ELR (cell line): ENCODE measurements around the gene CCDC85B.

ENCODE experiments used
- DNase-seq: peaks from one replicate; pipeline ENCODE4 v3.0.0-alpha.2; 2015; ENCODE audit warnings: low read depth

The CCDC85B gene

DNA sequence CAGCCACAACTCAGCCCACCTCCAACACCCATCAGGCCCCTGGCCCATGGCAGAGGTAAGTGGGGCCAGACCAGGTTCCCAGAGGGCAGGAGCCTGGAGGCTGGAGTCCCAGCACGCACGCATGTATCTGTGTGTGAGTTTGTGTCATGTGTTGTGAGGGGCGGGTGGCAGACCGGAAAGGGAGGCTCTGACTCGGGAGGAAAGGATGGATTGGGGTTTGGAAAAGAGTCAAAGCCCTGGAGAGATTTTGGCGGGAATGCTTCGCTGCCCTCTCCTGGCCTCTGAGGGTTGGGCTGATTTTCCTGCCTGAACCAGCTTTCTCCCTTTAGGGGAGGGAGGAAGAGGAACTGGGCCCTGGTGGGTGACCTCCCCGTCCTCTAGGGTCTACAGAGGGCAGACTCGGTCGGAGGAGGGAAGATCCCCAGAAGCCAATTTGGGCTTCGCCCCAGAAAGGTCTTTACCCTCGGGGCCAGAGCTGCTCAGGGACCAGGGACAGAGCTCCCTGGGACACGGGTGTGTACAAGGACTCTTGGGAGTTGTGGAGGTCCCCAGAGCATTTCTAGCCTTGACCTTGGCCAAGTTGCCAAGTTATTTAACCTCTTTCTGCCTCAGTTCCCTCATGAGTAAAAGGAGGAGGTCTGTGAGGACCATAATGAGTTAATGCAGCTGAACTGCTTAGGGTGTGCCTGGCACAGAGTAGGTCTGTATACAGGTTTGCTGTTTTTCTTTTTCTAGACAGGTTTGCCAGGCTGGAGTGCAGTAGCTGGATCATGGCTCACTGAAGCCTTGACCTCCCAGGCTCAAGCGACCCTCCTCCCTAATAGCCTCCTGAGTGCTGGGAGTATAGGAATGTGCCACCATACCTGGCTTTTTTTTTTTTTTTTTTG is 21.5 kb downstream of the CCDC85B start:
- peak; percentile 99 for DNase-seq

DNA sequence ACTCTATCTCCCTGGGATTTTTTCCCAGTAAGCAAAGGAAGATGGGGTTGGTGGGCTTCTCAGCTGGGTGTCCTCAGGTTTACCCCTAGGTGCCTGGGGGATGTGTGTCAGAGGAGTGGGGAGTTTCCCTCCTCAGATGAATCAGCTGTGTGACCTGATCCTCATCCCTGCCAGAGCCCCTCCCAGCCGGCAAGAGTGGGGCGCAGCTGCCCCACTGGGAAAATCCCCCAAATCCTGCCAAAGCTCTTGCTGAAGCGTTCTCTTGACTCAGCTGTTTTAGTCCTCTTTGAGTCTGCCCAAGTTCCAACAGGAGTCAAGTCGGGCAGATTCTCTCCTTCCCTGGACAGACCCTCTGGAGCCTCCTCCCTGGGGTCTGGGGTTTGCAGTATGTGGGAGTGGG is 22.4 kb downstream of the CCDC85B start:
- DNase-seq, result peak; percentile 97

DNA sequence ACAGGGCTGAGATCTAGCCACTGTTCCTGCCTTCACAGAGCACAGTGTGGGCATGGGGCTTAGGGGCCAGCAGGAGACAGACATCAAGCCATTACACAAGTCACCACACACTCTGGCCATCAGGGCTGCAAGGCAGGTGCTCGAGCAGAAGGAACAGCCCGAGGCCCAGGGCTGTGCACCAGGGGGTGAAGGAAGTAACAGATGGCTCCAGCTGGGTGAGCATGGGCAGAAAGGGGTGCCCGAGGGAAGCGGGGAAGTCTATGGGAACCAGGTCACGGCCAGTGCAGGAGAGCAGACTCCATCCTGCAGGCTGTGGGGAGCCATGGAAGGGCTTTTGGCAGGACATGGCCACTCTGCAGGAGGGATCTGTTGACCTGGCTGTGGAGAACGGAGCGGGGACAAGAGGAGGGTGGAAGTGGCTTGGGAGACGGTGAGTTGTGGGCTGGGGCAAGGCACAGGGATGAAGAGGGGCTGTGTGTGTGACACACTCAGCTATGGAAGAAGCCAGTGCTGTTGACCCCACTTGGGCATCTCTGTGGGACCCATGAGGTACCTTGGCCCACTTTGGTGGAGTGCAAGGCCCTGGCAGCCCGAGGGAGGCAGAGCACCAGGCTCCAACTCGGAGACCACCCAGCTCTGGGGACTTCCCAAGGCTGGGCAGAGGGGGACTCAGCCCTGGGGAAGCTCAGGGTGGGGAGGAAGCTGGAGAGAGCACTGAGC is 24.8 kb downstream of the CCDC85B start:
- DNase-seq, result peak; percentile 56

DNA sequence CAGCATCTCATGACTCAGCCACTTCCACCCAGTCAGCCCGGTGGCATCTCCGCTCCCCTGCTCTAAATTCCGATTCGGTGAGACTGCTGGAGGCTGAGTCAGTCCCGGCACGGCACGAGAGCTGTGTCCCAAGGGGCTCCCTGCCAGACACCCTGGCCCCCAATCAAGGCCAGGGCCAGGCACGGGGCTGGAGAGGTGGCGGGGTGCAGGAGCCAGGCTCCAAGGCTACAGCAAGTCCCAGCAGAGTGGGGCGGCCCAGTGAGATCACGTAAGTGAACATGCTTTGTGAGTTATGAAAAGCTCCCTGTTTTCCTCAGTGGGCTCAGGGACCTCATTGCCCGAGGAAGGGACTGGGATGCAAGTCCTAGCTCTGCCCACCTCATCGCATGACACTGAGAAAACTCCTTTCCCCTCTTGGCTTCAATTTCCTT is 25.4 kb downstream of the CCDC85B start:
- DNase-seq, result peak; percentile 100

DNA sequence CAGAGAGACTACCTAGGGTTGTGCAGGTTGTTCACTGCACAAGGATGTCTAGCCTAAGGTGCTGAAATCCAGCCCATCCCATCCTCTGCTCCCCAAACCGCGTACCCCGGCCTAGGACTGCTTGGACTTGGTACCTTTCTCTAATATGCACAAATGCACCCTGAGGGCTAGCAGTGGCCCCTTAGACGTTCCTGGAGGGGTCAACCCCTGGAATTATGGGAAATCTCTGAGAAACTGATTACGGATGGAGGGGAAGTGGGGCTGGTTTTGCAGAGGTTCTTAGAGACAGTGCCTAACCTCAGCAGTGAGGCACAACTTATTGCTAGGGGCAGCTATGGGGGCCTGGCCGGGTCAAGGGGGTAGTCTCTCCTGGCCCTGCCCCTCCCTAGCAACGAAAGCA is 25.9 kb downstream of the CCDC85B start:
- no peak for DNase-seq

DNA sequence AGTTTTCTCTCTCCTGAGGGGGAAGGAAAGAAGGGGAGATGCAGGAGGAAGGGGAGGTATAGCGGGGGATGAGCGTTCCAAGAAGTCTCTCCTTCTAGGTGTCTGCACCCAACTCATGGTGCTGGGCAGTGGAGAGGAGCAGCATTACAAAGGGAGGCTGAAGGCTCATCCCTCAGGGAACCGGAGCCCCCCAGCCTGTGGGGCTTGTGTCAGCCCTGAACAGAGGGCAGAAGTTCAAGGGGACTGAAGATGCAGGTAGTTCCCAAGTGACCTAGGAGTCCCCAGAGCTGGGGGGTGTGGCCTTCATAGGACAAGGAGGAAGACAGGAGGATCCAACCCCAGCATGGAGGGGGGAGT is 26.6 kb downstream of the CCDC85B start:
- DNase-seq, result peak; percentile 36

DNA sequence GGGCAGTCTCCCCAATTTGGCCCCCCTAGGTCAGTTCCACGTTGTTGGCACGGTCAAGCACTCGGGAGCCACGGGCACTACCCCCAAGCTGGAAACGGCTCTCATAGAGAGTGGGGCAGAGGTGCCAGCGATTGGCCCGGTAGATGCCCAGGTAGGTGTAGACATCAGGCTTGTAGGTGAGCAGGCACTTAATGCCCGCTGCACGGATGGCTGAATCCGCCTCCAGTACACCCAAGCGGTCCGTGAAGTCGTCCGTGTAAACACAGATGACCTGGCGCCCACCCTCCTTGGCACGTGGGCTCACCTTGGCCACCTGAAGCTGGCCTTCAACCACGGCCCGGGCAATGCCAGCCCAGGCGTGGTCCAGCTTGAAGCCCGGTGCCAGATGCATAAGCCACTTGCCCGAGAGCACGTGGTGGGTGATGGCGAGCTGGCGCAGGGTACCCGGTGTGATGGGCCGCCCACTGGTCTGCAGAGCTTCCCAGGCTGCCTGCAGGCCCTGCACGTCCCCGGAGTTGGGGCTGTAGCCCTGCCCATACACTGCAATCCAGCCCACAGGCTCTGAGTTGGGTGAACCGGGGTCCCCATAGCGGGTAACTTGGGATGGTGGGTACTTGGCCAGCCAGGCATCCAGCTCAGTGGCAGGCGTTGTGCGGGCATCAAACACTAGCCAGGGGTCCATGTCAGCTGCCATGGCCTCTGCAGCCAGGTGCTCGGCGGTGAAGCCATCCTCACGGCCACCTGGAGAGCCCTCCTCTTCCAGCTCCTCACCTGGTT is 27.1 kb downstream of the CCDC85B start:
- DNase-seq, result peak; percentile 20

DNA sequence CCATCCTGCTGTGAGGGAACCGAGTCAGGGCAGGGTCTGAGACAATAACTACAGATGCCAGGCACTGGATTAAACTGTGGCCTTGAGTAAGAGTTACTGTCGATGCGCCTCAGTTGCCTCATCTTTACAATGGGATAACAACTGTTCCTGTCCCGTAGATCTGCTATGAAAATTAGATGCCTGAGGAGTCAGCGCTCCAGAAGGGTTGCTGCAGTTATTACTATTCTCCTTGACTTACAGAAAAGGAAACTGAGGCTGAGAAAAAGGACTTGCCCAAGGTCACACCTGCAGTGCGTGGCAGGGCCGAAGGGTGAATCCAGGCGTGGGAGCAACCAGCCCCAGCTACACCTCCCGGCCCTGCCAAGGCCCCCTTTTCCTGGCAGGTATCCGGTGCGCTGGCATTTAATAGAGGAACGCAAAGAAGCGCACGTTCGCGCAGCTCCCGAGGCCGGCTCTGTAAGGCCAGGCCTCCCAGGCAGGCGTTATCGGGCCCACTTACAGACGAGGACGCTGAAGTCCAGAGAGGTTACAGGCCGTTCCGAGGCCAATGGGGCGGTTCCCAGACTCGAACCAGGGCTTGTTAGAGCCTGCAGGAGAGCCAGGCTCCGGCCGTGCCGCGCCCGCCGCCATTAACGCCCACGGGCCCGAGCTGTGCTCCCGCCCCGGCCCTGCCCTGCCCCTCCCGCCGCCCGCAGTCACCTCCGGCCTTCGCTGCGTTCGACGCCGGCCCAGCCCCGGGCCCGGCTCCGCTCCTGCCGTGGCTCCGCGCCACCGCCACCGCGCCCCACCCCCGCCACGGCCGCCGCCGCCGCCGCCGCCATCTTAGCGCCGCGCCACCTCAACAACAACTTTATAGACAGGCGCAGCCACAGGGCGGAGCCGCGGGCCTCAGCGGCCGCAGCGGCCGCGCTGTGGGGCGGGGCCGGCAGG is 28.0 kb downstream of the CCDC85B start, which contains the start of gene C11orf68:
TSS of gene C11orf68 (minus strand) at position 852 of the 930 bp plus-strand sequence. CDS start at position 821, 31 bp downstream.
- peak; percentile 63 for DNase-seq

DNA sequence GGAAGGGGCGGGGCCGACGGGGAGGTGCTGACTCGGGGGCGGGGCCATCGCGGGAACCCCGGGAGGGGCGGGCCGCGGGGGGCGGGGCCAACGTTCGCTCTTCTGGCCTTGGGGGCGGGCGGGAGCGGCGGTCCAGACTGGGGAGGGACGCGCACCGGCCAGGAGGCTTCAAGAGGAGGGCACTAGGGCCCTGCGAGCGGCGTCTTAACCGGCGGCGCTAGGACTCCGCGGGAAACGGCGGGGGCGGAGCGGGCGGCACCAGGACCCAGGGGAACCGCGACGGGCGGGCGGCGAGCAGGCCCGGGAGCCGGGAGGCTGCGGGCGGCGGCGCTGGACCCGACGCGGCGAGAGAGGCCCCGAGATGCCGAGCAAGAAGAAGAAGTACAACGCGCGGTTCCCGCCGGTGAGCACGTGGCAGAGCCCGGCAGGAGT is 28.7 kb downstream of the CCDC85B start, which contains the start of gene DRAP1:
TSS of gene DRAP1 (plus strand) at position 286 of the 432 bp plus-strand sequence. CDS start at position 362, 76 bp downstream.
- DNase-seq, result peak; percentile 98

DNA sequence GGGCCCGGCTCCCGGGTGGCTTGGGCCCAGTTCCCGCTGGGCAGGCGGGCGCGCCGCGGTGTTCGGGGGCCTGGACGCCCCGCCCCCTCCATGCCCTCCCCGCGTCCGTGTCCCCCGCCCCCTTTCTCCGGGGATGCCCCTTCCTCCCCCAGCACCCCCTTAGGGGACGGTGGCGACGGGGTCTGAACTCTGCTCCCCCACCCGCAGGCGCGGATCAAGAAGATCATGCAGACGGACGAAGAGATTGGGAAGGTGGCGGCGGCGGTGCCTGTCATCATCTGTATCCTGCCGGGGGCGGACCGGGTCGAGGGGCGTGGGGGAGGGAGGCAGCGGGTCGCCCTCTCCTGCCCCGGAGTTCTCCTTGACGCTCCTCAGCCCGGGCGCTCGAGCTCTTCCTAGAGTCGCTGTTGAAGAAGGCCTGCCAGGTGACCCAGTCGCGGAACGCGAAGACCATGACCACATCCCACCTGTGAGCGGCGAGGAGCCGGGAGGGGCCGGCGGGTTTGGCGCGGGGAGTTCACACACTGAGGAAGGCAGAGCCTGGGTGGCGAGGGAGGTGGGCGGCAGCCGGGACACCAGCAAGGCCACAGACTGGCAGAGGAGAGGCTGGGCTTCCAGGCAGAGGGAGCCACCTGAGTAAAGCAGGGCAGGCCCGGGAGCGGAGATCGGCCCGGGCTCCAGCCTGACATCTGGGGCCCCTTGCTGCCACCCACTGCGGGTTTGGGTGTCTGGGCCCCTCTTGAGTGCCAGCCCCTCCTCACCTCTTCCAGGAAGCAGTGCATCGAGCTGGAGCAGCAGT is 29.3 kb downstream of the CCDC85B start:
- peak; percentile 58 for DNase-seq

DNA sequence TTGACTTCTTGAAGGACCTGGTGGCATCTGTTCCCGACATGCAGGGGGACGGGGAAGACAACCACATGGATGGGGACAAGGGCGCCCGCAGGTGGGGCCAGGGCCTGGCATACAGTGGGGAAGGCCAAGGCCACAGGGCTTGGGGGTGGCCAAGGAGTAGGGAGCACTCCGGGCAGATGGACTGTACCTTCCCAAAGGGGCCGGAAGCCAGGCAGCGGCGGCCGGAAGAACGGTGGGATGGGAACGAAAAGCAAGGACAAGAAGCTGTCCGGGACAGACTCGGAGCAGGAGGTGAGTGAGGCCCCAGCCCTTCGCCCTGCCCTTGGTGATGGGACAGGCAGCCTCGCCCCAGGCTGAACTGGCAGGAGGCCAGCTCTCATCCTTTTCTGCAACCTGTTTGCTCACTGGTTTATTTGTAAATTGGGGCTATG is 29.9 kb downstream of the CCDC85B start:
- peak; percentile 57 for DNase-seq

DNA sequence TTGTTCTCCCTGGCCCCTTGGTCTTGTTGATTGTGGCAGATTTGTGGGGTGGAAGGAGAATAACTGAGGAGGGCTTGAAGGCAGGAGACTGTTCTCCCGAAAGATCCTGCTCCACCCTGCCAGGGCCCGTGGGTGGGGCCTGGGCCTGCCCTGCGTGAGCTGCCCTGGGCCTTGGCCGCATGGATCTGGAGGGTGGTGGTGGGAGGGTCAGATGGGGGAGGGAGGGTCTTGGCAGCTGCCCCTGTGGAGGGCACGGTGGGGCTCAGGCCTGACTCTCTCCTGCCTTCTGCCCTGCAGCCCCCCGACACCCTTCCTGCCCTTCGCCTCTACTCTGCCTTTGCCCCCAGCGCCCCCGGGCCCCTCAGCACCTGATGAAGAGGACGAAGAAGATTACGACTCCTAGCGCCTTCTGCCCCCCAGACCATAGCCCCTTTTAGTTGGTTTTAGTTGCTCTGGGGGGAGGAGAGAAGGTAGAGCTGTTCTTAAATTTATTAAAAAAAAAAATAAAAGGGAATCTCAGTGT is 30.6 kb downstream of the CCDC85B start:
- no peak for DNase-seq

DNA sequence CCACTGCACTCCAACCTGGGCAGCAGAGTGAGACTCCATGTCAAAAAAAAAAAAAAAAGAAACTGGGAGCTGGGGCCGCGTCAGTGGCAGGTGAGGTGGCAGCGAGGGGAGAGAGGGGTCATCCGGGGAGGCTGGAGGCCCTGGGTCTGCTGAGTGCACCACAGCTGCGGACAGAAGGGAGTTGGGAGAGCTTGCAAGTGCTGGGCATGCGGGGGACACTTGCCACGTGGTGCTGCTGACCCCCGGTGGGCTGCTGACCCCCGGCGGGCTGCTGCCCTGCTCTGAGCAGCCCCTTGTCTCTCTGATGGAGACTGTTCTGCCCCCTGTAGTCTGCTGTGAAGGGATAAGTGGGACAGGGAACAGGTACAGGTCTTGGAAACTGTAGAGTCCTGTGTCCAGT is 31.4 kb downstream of the CCDC85B start:
- no peak for DNase-seq

DNA sequence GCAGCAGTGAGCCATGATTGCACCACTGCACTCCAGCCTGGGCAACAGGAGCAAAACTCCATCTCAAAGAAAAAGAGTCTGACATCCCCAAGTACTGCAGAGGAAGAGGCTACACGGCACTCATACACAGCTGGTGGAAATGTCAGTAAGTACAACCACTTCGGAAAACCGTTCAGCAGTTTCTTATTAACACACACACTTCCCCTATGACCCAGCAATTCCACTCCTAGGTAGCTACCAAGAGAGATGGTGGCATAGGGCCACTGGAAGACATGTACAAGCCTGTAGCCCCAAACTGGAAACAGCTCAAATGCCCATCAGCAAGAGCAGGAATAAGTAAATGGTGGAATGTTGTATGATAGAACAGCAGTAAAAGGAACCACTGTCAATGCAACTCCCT is 32.1 kb downstream of the CCDC85B start:
- no peak for DNase-seq

DNA sequence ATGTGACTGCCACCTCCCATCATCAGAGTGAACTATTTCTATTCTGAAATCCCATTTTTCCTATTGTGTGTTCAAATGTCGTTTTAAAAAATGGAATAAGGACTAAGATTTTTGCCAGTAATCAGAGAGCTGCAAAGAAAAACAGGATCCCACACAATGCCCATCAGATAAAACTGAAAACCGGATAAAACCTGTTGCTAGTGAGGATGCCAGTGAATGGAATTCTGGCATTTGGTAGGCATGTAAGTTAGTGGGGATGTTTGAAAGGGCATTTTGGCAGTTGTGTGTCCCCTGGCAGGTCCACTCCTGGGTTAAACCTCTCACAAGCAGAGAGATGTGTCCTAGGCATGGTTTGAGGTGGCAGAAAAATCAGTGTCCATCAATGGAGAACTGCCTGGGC is 34.9 kb downstream of the CCDC85B start:
- no peak for DNase-seq

DNA sequence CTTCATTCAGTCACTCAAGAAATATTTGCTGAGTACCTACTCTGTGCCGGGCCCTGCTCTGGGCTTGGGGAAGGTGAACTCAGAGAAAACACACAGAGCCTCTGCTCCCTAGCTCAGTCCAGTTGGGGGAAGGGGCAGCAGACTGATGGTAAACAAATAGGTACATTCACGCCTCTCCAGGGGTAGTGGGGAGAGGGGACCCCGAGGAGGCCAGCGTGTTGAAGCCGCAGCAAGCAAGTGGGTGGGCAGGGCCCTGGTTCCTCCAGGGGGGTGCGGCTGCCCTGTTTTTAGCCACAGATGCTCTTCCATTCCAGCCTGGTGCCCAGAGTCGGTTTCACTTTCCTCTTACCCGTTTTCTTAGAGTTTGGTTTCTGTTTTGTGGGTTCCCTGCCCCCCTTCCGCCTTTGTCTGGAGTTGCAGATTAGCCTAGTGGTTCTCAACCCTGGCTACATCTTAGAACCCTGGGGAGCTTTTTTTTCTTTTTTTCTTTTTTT is 37.5 kb downstream of the CCDC85B start:
- peak; percentile 22 for DNase-seq

DNA sequence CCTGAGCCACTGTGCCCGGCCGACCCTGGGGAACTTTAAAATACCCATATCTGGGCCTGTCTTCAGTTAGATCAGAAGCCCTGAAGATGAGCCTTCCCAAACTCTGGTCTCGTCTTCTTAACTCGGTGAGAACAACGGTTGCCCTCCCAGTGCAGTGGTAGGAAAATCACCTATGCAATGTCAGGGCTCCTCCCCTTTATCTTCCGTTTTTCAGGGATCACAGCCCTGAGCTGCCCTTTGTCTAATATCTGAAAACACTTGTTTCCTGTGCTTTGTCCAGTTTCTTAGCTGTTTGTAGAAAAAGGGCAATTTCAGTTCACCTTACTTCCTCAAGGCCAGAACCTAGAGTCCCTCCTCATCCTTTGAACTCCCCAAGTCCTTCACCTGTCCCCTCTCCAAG is 38.2 kb downstream of the CCDC85B start:
- no peak for DNase-seq

DNA sequence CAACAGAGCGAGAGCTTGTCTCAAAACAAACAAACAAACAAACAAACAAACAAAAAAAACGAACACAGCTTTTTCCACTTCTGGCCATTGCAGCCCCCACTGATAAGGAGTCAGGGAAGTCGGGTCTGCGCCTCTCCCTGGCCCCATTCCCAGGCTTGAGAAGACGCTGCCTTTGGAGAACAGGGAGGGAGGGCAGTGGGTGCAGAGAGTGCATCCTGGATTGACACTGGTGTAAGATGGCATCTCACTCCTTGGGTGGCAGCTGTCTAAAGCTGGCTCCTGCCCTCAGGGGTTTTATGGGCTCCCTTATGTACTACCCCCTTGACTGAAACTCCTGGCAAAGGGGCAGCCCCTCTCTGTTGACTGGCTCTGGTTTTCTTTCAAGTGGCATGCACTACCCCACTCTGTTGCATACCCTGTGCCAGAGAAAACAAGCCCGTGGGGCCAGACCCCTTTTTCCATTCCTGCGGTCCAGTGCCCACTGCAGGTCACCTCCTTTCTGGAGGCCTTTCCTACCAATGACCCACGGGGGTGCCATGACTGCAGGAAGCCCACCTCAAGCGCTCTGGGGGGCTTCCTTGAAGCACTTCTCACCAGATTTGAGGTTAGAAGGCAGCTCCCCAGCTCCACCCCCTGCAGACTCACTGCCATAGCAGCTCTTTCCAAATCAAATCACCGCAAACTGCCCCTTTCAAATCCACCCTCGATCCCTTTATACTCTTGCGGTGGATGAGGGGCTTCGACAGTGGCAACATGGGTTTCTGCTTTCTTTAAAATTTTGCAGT is 41.5 kb downstream of the CCDC85B start:
- DNase-seq, result no peak

DNA sequence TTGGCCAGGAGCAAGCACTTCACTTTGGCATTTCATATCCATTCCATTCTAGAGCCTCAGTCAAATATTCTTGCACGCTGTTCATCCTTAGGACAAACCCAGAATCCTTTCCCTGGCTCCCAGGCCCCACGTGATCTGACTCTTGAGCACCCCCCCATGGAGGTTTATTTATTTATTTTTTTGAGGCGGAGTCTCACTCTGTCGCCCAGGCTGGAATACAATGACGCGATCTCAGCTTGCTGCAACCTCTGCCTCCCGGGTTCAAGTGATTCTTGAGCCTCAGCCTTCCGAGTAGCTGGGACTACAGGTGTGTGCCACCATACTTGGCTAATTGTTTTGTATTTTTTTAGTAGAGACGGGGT is 42.1 kb downstream of the CCDC85B start:
- DNase-seq, result peak; percentile 60
